ENCODE data around the gene OR2T5.
"Not testable (repeated sequence)": the region's sequence is repeated elsewhere in the genome, so short reads cannot be mapped to it uniquely, and the experiment has no call there.

The OR2T5 gene

GRCh38 chr1:248488289-248488688 lies at the start of gene OR2T5:
OR2T5 (plus strand) TSS chr1:248488589; CDS start chr1:248488589, 0 bp downstream.
- H3K27me3 Mint-ChIP-seq, H3K4me3 Mint-ChIP-seq, H3K4me1 Mint-ChIP-seq, ATAC-seq, H3K9me3 Mint-ChIP-seq, H3K27ac Mint-ChIP-seq, H3K36me3 Mint-ChIP-seq: not testable (repeated sequence)

GRCh38 chr1:248438668-248439067 lies 49.7 kb upstream of the OR2T5 start:
- not testable (repeated sequence) for ATAC-seq, H3K27ac Mint-ChIP-seq, H3K4me3 Mint-ChIP-seq, H3K9me3 Mint-ChIP-seq, H3K27me3 Mint-ChIP-seq, H3K36me3 Mint-ChIP-seq
- H3K4me1 Mint-ChIP-seq, result peaks cover 15% of the 10 kb centered on the region

- H3K4me3 Mint-ChIP-seq, H3K9me3 Mint-ChIP-seq, H3K27me3 Mint-ChIP-seq, H3K36me3 Mint-ChIP-seq, H3K27ac Mint-ChIP-seq: not testable (repeated sequence)
- peak; percentile 22 for ATAC-seq
- H3K4me1 Mint-ChIP-seq, result peaks cover 15% of the 10 kb centered on the region
These were observed 49.1 kb upstream of the OR2T5 start for GRCh38 chr1:248439283-248439682.

GRCh38 chr1:248442500-248443277 lies 45.7 kb upstream of the OR2T5 start:
- H3K4me3 Mint-ChIP-seq, H3K36me3 Mint-ChIP-seq, H3K27me3 Mint-ChIP-seq, H3K27ac Mint-ChIP-seq, ATAC-seq, H3K9me3 Mint-ChIP-seq: not testable (repeated sequence)
- H3K4me1 Mint-ChIP-seq, result peaks cover 27% of the 10 kb centered on the region

GRCh38 chr1:248444603-248445002 lies 43.8 kb upstream of the OR2T5 start:
- not testable (repeated sequence) for H3K9me3 Mint-ChIP-seq, ATAC-seq, H3K27me3 Mint-ChIP-seq, H3K4me3 Mint-ChIP-seq, H3K36me3 Mint-ChIP-seq
- peaks cover 28% of the 10 kb centered on the region for H3K4me1 Mint-ChIP-seq
- H3K27ac Mint-ChIP-seq, result peak overlapping the region; percentile 62

- Mint-ChIP-seq H3K4me1 (peaks cover 36% of the 10 kb centered on the region), H3K27ac (peak within 1 kb of the TSS; percentile 73)
- not testable (repeated sequence) for H3K36me3 Mint-ChIP-seq, H3K27me3 Mint-ChIP-seq, H3K9me3 Mint-ChIP-seq, H3K4me3 Mint-ChIP-seq, ATAC-seq
These were observed 43.0 kb upstream of the OR2T5 start, which contains the start of gene OR2T2 for GRCh38 chr1:248445399-248445798. OR2T2 (plus strand) TSS chr1:248445637; CDS start chr1:248452798, 7,161 bp downstream.

- not testable (repeated sequence) for H3K27ac Mint-ChIP-seq, H3K36me3 Mint-ChIP-seq, H3K4me3 Mint-ChIP-seq, H3K27me3 Mint-ChIP-seq, H3K9me3 Mint-ChIP-seq
- peaks cover 43% of the 10 kb centered on the region for H3K4me1 Mint-ChIP-seq
- peak; percentile 88 for ATAC-seq
These were observed 39.8 kb upstream of the OR2T5 start for GRCh38 chr1:248448409-248449074.

- Mint-ChIP-seq H3K4me3 (peak overlapping the region; percentile 56), H3K4me1 (peaks cover 37% of the 10 kb centered on the region), H3K27ac (peak overlapping the region; percentile 79)
- not testable (repeated sequence) for ATAC-seq, H3K27me3 Mint-ChIP-seq, H3K36me3 Mint-ChIP-seq, H3K9me3 Mint-ChIP-seq
These were observed 38.4 kb upstream of the OR2T5 start for GRCh38 chr1:248449821-248450465.

- Mint-ChIP-seq H3K4me1 (peaks cover 31% of the 10 kb centered on the region), H3K27ac (peak overlapping the region; percentile 79), H3K4me3 (peak overlapping the region; percentile 53)
- H3K9me3 Mint-ChIP-seq, H3K27me3 Mint-ChIP-seq, H3K36me3 Mint-ChIP-seq: not testable (repeated sequence)
- peak; percentile 63 for ATAC-seq
These were observed 37.8 kb upstream of the OR2T5 start for GRCh38 chr1:248450466-248451145.

GRCh38 chr1:248453619-248454018 lies 34.8 kb upstream of the OR2T5 start:
- H3K27ac Mint-ChIP-seq, H3K36me3 Mint-ChIP-seq, H3K9me3 Mint-ChIP-seq, H3K4me3 Mint-ChIP-seq, ATAC-seq, H3K27me3 Mint-ChIP-seq: not testable (repeated sequence)
- H3K4me1 Mint-ChIP-seq, result peaks cover 16% of the 10 kb centered on the region

- not testable (repeated sequence) for ATAC-seq, H3K36me3 Mint-ChIP-seq, H3K4me3 Mint-ChIP-seq, H3K9me3 Mint-ChIP-seq, H3K27ac Mint-ChIP-seq, H3K27me3 Mint-ChIP-seq
- peaks cover 10% of the 10 kb centered on the region for H3K4me1 Mint-ChIP-seq
These were observed 33.3 kb upstream of the OR2T5 start for GRCh38 chr1:248455045-248455444.

GRCh38 chr1:248456635-248457034 lies 31.8 kb upstream of the OR2T5 start:
- not testable (repeated sequence) for H3K9me3 Mint-ChIP-seq, H3K27me3 Mint-ChIP-seq, H3K27ac Mint-ChIP-seq, ATAC-seq, H3K4me1 Mint-ChIP-seq, H3K4me3 Mint-ChIP-seq
- H3K36me3 Mint-ChIP-seq, result peaks cover 11% of the 10 kb centered on the region

- ATAC-seq, H3K9me3 Mint-ChIP-seq, H3K4me3 Mint-ChIP-seq, H3K27me3 Mint-ChIP-seq, H3K27ac Mint-ChIP-seq: not testable (repeated sequence)
- peaks cover 11% of the 10 kb centered on the region for H3K36me3 Mint-ChIP-seq
- peaks cover 17% of the 10 kb centered on the region for H3K4me1 Mint-ChIP-seq
These were observed 29.3 kb upstream of the OR2T5 start for GRCh38 chr1:248459117-248459516.

- no peak for ATAC-seq
- Mint-ChIP-seq H3K27me3 (no peaks in the 10 kb centered on the region), H3K4me3 (no peak overlapping the region), H3K4me1 (no peaks in the 10 kb centered on the region), H3K36me3 (peaks cover 5% of the 10 kb centered on the region), H3K27ac (no peak overlapping the region), H3K9me3 (no peaks in the 10 kb centered on the region)
These were observed 17.2 kb upstream of the OR2T5 start for GRCh38 chr1:248471154-248471553.

- not testable (repeated sequence) for H3K27ac Mint-ChIP-seq, H3K4me3 Mint-ChIP-seq, H3K4me1 Mint-ChIP-seq, H3K27me3 Mint-ChIP-seq, ATAC-seq, H3K36me3 Mint-ChIP-seq, H3K9me3 Mint-ChIP-seq
These were observed 16.3 kb upstream of the OR2T5 start for GRCh38 chr1:248472111-248472510.
